ENCODE data around the gene GMNC.

GMNC gene, protein sequence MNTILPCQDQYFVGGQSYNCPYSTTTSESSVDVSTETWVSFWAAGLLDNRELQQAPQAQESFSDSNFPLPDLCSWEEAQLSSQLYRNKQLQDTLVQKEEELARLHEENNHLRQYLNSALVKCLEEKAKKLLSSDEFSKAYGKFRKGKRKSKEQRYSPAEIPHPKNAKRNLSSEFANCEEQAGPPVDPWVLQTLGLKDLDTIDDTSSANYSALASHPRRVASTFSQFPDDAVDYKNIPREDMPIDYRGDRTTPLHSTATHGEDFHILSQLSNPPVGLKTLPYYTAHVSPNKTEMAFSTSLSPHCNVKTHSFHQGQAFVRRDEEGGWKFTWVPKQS

GRCh38 chr3:190862209-190863118 lies at the start of gene GMNC:
Gene GMNC (minus strand): TSS chr3:190862694. CDS start chr3:190862615, 79 bp downstream.
- no peak within 1 kb of the TSS for H3K27ac ChIP-seq
- peaks cover 79% of the 10 kb centered on the region for H3K27me3 ChIP-seq
- TF ChIP-seq, protein P1, sequence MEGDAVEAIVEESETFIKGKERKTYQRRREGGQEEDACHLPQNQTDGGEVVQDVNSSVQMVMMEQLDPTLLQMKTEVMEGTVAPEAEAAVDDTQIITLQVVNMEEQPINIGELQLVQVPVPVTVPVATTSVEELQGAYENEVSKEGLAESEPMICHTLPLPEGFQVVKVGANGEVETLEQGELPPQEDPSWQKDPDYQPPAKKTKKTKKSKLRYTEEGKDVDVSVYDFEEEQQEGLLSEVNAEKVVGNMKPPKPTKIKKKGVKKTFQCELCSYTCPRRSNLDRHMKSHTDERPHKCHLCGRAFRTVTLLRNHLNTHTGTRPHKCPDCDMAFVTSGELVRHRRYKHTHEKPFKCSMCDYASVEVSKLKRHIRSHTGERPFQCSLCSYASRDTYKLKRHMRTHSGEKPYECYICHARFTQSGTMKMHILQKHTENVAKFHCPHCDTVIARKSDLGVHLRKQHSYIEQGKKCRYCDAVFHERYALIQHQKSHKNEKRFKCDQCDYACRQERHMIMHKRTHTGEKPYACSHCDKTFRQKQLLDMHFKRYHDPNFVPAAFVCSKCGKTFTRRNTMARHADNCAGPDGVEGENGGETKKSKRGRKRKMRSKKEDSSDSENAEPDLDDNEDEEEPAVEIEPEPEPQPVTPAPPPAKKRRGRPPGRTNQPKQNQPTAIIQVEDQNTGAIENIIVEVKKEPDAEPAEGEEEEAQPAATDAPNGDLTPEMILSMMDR (IDR thresholded peaks at IDR 0.05) = no peak

DNA sequence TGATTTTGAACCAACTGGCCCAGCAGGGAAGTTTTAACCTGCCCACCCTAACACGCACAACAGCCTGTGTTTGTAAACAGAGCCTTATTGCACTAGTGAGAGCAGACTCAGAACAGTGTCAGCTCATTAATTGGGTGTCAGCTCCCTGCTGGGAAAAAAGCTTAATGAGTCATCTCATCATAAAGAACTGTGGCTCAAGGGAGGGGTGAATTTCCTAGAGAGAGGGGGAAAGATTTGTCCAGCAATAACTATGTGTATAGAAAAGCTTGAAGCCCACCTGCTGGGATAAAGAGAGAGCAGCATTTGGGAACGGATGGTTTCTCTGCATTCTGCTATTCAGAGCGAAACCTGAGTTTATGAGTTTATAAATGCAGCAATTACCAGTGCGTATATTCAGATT lies 48.9 kb upstream of the GMNC start:
- TF ChIP-seq, protein P1 (IDR thresholded peaks at IDR 0.05) = no peak
- no peak overlapping the region for H3K4me3 ChIP-seq (ENCODE audit: low read depth in 1 of 2, low read length in 1 of 2)

More at GRCh38 chr3:190862209-190863118, at the start of gene GMNC:
- Histone ChIP-seq H3K4me3 (ENCODE audit: low read depth in 1 of 2, low read length in 1 of 2) (no peak within 1 kb of the TSS), H3K9me3 (no peaks in the 10 kb centered on the region), H3K4me1 (ENCODE audit: control insufficient read depth in 1 of 2, insufficient read depth in 1 of 2, low read depth in 1 of 2, low read length in 1 of 2) (no peaks in the 10 kb centered on the region), H3K36me3 (no peaks in the 10 kb centered on the region)

GRCh38 chr3:190909908-190910307 lies 47.4 kb upstream of the GMNC start:
- Histone ChIP-seq H3K36me3 (no peaks in the 10 kb centered on the region), H3K27ac (no peak overlapping the region), H3K27me3 (no peaks in the 10 kb centered on the region), H3K4me3 (ENCODE audit: low read depth in 1 of 2, low read length in 1 of 2) (no peak overlapping the region), H3K4me1 (ENCODE audit: control insufficient read depth in 1 of 2, insufficient read depth in 1 of 2, low read depth in 1 of 2, low read length in 1 of 2) (no peaks in the 10 kb centered on the region), H3K9me3 (no peaks in the 10 kb centered on the region)
- TF ChIP-seq, protein P1 (IDR thresholded peaks at IDR 0.05) = no peak

More for the DNA sequence above, 48.9 kb upstream of the GMNC start:
- Histone ChIP-seq H3K27me3 (no peaks in the 10 kb centered on the region), H3K9me3 (no peaks in the 10 kb centered on the region), H3K36me3 (no peaks in the 10 kb centered on the region), H3K27ac (no peak overlapping the region), H3K4me1 (ENCODE audit: control insufficient read depth in 1 of 2, insufficient read depth in 1 of 2, low read depth in 1 of 2, low read length in 1 of 2) (no peaks in the 10 kb centered on the region)

DNA sequence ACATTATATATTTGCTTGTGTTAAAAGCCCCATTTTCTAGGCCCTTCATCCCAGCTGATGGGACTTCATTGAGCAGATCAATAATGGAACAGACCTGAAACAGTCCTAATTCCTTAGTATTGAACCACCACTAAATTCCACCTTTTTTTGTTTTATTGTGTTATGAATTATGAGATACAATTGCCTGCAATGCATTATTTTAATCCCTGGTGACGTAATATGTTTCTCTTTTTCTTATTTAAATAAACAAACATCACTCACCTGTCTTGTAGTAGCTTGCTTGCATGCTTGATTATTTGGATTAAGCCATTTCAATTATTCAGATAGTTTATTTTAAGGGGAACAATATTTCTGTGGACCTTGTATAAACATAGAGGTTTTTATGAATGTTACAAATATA lies 40.7 kb upstream of the GMNC start:
- no peak overlapping the region for H3K4me3 ChIP-seq (ENCODE audit: low read depth in 1 of 2, low read length in 1 of 2)
- H3K9me3 ChIP-seq = no peaks in the 10 kb centered on the region
- TF ChIP-seq, protein P1 (IDR thresholded peaks at IDR 0.05) = no peak
- no peaks in the 10 kb centered on the region for H3K27me3 ChIP-seq
- no peaks in the 10 kb centered on the region for H3K4me1 ChIP-seq (ENCODE audit: control insufficient read depth in 1 of 2, insufficient read depth in 1 of 2, low read depth in 1 of 2, low read length in 1 of 2)
- no peak overlapping the region for H3K27ac ChIP-seq
- H3K36me3 ChIP-seq = no peaks in the 10 kb centered on the region

- TF ChIP-seq, protein P1 (IDR thresholded peaks at IDR 0.05) = no peak
- no peaks in the 10 kb centered on the region for H3K36me3 ChIP-seq
- no peaks in the 10 kb centered on the region for H3K27me3 ChIP-seq
- H3K9me3 ChIP-seq = no peaks in the 10 kb centered on the region
- H3K27ac ChIP-seq = no peak overlapping the region
- no peak overlapping the region for H3K4me3 ChIP-seq (ENCODE audit: low read depth in 1 of 2, low read length in 1 of 2)
- H3K4me1 ChIP-seq (ENCODE audit: control insufficient read depth in 1 of 2, insufficient read depth in 1 of 2, low read depth in 1 of 2, low read length in 1 of 2) = no peaks in the 10 kb centered on the region
These were observed 39.8 kb upstream of the GMNC start for GRCh38 chr3:190902292-190902691.
